ENCODE data around the gene ELOVL4. TPM values are rescaled to one million over a fixed set of nuclear protein-coding genes. Genes with fewer than 3 reads are reported as not detected.

The ELOVL4 gene
- polyA plus RNA-seq, 1 donor (not counting 4 experiments of a cell fraction or from before 2014, with no cell fraction given) = 6.1 TPM

DNA sequence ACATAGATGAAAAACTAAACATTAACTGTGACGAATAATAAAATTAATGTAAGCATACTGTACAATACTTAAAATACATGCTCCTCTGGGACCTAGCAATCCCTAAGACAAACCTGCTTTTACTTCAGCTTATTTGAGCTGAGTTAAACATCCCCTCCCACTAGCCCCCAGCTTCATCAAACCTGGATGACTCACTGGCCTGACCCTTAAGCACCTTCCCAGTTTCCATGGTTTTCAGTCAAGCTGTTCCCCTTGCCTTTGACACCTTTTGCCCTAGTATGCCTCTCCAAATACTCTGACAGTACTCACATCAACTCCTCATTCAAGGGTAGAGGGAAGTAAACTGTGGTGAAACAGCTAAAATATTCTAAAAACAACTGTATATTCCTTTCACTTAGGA lies 4.2 kb downstream of the ELOVL4 start:
- H3K4me1 ChIP-seq (ENCODE audit: control insufficient read depth, extremely low read depth, insufficient read depth, low read length) = peaks cover 11% of the 10 kb centered on the region
- no peak overlapping the region for H2AFZ ChIP-seq (ENCODE audit: control insufficient read depth, low read length)
- no peak overlapping the region for H3K9ac ChIP-seq (ENCODE audit: control insufficient read depth, extremely low read depth, insufficient read depth, low read length)
- TF ChIP-seq, protein P1, sequence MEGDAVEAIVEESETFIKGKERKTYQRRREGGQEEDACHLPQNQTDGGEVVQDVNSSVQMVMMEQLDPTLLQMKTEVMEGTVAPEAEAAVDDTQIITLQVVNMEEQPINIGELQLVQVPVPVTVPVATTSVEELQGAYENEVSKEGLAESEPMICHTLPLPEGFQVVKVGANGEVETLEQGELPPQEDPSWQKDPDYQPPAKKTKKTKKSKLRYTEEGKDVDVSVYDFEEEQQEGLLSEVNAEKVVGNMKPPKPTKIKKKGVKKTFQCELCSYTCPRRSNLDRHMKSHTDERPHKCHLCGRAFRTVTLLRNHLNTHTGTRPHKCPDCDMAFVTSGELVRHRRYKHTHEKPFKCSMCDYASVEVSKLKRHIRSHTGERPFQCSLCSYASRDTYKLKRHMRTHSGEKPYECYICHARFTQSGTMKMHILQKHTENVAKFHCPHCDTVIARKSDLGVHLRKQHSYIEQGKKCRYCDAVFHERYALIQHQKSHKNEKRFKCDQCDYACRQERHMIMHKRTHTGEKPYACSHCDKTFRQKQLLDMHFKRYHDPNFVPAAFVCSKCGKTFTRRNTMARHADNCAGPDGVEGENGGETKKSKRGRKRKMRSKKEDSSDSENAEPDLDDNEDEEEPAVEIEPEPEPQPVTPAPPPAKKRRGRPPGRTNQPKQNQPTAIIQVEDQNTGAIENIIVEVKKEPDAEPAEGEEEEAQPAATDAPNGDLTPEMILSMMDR (optimal IDR thresholded peaks at IDR 0.05 in 1 of 3, IDR thresholded peaks at IDR 0.05 in 1 of 3, conservative IDR thresholded peaks at IDR 0.05 in 1 of 3; ENCODE audit: extremely low read depth in 1 of 3, insufficient read depth in 2 of 3, low read length in 3 of 3) = no peak
- no peak for TF ChIP-seq EZH2 (IDR thresholded peaks at IDR 0.05; ENCODE audit: low read length)
- H3K27me3 ChIP-seq (ENCODE audit: control insufficient read depth, extremely low read depth, insufficient read depth, low read length) = no peaks in the 10 kb centered on the region
- H3K36me3 ChIP-seq (ENCODE audit: control insufficient read depth in 2 of 2, extremely low read depth in 1 of 2, insufficient read depth in 2 of 2, low read length in 2 of 2) = no peaks in the 10 kb centered on the region
- FAIRE-seq (no peak), DNase-seq (ENCODE audit: low read depth, low spot score) (no peak)
- H3K27ac ChIP-seq (ENCODE audit: control insufficient read depth, insufficient read depth, low read length) = no peak overlapping the region
- peaks cover 13% of the 10 kb centered on the region for H3K79me2 ChIP-seq (ENCODE audit: control insufficient read depth, insufficient read depth, low read length)
- no peak overlapping the region for H3K4me2 ChIP-seq (ENCODE audit: control insufficient read depth, extremely low read depth, insufficient read depth, low read depth, low read length)
- no peaks in the 10 kb centered on the region for H3K9me3 ChIP-seq (ENCODE audit: control insufficient read depth, low read depth, low read length)
- dilution Hi-C loops (cut with MboI; ENCODE audit: extremely low pct_ligation_motif_present, low sequenced_read_pairs) = no loop called here
- no peaks in the 10 kb centered on the region for H4K20me1 ChIP-seq (ENCODE audit: control insufficient read depth, extremely low read depth, insufficient read depth, low read length)
- H3K4me3 ChIP-seq (ENCODE audit: control insufficient read depth in 2 of 3, extremely low read depth in 1 of 3, insufficient read depth in 2 of 3, low read depth in 1 of 3, low read length in 3 of 3) = no peak overlapping the region
- H3K9me1 ChIP-seq (ENCODE audit: control insufficient read depth, extremely low read depth, insufficient read depth, low read length) = no peaks in the 10 kb centered on the region

DNA sequence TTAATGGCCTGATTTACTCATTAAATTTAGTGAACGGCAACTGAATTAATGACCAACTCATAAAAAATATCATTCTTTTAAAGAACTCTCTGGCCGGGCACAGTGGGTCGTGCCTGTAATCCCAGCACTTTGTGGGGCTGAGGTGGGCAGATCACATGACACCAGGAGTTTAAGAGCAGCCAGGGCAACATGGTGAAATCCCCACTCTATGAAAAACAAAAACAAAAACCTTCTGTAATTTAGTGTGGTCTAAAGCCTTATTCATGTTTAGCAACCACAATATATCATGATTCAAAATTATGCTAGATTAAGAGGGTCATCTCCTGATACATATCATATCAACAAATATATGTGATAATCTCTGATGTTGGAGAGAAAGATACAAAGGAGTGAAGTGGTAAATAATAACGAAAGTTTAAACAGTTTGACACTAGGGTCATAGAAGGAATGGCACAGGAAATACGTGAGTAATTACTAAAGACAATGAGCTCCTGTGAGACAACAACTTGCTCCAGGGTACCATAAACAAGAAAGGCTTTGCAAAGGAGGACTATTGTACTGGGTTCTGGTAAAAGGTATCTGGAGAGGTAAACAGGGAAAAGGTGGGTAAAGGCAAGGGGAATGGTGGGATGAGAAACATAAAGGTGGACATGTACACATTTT lies 5.7 kb downstream of the ELOVL4 start:
- Histone ChIP-seq H2AFZ (ENCODE audit: control insufficient read depth, low read length) (no peak overlapping the region), H3K79me2 (ENCODE audit: control insufficient read depth, insufficient read depth, low read length) (peaks cover 13% of the 10 kb centered on the region), H3K27me3 (ENCODE audit: control insufficient read depth, extremely low read depth, insufficient read depth, low read length) (no peaks in the 10 kb centered on the region), H3K9me3 (ENCODE audit: control insufficient read depth, low read depth, low read length) (no peaks in the 10 kb centered on the region), H3K4me1 (ENCODE audit: control insufficient read depth, extremely low read depth, insufficient read depth, low read length) (peaks cover 6% of the 10 kb centered on the region), H3K4me3 (ENCODE audit: control insufficient read depth in 2 of 3, extremely low read depth in 1 of 3, insufficient read depth in 2 of 3, low read depth in 1 of 3, low read length in 3 of 3) (no peak overlapping the region), H3K27ac (ENCODE audit: control insufficient read depth, insufficient read depth, low read length) (no peak overlapping the region), H3K4me2 (ENCODE audit: control insufficient read depth, extremely low read depth, insufficient read depth, low read depth, low read length) (no peak overlapping the region), H4K20me1 (ENCODE audit: control insufficient read depth, extremely low read depth, insufficient read depth, low read length) (no peaks in the 10 kb centered on the region), H3K36me3 (ENCODE audit: control insufficient read depth in 2 of 2, extremely low read depth in 1 of 2, insufficient read depth in 2 of 2, low read length in 2 of 2) (no peaks in the 10 kb centered on the region), H3K9ac (ENCODE audit: control insufficient read depth, extremely low read depth, insufficient read depth, low read length) (no peak overlapping the region), H3K9me1 (ENCODE audit: control insufficient read depth, extremely low read depth, insufficient read depth, low read length) (no peaks in the 10 kb centered on the region)
- DNase-seq (ENCODE audit: low read depth, low spot score) = no peak
- no peak for TF ChIP-seq EZH2 (IDR thresholded peaks at IDR 0.05; ENCODE audit: low read length)
- TF ChIP-seq, protein P1 (optimal IDR thresholded peaks at IDR 0.05 in 1 of 3, IDR thresholded peaks at IDR 0.05 in 1 of 3, conservative IDR thresholded peaks at IDR 0.05 in 1 of 3; ENCODE audit: extremely low read depth in 1 of 3, insufficient read depth in 2 of 3, low read length in 3 of 3) = no peak
- no peak for FAIRE-seq
- dilution Hi-C loops (cut with MboI; ENCODE audit: extremely low pct_ligation_motif_present, low sequenced_read_pairs) = no loop called here
